GM19463 (cell line): ENCODE data around the gene THSD4.
A peak's percentile ranks its signal among the peaks of the same experiment; 100 is the strongest.

ENCODE experiments used
- ATAC-seq: cut with Tn5 transposase; IDR thresholded peaks from one replicate; pipeline ENCODE4 v1.9.1; 2021; ENCODE audit warnings: mild to moderate bottlenecking, moderate library complexity; ENCODE audit not compliant: unreplicated experiment

Gene THSD4

DNA sequence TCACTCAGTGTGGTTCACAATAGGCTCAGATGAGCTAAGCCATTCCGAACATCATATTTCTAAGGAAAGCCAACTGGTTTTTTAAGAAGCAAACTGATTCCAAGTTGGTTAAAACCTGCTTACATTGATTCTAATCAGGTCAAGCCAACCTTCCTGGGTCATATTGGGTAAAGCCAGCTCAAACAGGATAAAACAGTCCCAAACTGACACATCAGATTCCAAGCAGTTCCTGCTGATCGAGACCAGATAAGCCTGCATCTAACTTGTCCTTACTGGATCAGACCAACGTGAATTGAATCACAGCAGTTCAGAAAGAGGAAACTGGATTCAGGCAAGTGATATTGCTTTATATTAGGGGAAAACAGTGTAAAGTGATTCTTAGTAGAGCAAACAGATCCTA lies 18.6 kb upstream of the THSD4 start:
- ATAC-seq, result no peak

DNA sequence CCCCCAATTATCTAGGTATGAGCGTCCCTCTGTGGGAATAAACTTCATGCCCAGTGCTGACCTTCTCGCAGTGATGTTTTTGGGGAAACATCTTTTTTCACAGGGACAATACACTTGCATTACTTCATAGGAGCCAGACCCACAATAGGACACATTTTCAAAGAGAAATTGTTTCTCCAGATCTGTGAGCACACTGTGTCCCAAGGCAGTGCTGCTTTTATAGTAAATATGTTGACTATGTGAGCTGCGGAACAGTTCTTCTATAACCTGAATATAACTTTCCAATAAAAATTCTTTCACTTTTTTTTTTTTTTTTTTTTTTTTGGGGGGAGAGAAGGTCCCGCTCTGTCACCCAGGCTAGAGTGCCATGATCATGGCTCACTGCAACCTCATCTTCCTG lies 17.4 kb upstream of the THSD4 start:
- no peak for ATAC-seq

DNA sequence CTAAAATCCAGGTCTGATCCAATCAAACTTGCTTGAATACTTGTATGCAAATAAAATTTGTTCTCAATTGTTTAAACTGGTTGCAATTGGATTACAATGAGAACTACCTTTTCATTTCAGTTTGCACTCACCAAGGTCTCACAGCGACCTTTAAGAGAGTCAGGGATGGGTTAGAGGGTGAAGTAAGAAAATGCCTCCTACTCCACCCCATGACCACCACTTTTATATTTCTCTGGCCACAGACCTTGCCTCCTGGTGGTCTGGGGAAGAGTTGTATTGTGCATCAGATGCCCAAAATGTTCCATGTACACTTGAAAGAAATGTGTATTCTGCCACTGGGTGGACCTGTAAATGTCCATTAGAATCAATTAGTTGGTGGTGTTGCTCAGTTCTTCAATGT lies 16.4 kb upstream of the THSD4 start:
- no peak for ATAC-seq

DNA sequence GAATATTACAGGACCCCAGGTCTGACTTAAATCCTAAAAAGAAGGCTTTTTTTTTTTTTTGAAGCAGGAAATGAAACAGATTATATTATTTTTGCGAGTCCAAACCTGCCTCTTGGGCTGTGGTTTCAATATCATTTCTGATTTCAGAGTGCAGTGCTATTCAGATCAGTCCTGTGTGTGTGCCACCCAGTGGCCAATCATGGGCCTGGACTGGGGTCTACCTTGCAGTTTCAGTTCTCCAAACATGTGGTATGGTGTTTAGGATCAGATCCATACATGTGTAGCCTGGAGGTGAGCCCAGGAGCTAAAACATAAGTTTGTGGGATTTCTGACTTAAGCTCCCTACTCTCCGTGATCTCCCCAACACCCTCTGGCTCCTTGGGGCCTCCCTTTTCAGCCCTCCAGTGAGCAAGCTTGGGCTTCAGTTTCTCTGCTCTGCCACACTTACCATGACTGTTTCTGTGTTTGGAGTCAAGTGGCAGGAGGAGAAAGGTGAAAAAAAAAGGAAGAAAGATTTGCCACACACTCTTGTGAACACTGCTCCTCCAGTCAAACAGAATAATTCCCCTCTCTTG lies 12.1 kb upstream of the THSD4 start:
- ATAC-seq, result no peak

DNA sequence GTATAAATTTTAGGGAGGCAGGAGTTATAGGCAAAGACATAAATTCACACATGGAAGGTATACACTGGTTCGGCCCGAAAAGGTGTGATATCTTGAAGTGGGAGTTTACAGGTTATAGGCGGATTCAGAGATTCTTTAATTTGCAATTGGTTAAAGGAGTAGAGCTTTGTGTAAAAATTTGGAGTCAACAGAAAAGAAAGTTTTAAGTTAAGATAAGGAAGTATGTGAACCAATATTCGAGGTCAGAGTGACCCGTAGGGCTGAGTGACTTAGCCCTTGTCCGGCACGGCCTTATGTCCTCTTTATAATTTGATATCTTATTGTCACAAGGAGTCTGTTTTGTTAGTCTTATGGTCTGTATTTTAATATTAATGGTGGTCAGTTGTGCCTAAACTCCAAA lies 10.6 kb upstream of the THSD4 start:
- no peak for ATAC-seq

DNA sequence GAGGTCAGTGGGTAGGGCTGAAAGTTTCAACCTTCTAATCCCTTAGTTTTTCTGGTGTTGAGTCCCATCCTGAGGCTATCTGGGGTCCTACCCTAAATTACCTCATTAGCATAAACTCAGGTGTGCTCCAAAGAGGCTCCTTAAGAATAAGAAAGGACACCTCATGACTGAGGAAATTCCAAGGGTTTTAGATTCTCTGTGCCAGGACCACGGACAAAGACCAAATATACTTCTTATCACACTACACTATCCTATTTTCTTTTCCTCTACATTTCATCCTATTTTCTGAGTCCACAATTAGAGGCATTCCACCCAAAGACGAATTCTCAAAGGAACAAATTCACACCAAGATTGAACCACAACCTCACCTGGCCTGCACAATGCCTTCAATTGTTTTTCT lies 9.8 kb upstream of the THSD4 start:
- no peak for ATAC-seq

DNA sequence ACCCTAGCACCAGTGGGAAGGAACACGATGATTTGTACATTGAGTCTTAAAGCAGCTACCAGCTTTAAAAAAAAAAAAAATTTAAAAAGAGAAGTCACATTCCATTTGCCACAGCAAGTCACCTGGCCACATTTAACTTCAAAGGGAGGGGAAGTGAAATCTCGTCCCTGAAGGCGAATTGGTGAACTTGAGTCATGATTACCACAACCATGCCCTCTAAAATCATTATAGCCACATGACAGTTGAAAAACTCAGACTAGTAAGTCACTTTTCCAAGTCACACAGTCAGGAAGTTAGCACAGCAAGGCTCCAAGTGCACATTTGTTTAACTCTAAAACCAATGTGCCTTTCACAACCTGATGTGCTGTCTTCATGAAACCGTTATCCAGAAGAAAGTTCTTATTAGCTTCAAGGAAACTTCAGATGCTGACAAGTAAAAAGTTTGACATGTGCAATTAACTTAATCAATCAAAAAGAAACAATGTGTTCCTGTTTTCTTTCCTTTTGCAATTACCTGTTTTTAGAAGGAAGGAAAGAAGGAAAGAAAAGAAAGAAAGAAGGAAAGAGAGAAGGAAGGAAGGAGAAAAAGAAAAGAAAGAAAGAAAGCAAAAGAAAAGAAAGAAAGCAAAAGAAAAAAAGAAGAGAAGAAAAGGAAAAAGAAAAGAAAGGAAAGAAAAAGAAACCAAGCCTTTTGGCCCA lies 8.3 kb upstream of the THSD4 start:
- ATAC-seq, result no peak

DNA sequence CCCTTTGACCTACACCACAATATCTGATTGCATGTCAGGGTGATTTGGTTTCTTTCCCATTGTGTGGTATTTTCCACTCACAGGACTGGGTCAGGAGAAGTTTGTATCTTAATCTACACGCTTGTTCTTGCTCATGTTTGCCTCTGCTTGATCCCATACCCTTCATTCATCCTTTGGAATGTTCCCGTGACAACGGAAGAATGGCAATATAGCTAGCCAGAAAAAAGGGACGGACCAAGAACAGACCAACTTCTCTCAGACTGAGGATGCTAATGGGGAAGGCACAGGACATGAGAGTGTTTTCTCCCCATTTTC lies 7.8 kb upstream of the THSD4 start:
- no peak for ATAC-seq

DNA sequence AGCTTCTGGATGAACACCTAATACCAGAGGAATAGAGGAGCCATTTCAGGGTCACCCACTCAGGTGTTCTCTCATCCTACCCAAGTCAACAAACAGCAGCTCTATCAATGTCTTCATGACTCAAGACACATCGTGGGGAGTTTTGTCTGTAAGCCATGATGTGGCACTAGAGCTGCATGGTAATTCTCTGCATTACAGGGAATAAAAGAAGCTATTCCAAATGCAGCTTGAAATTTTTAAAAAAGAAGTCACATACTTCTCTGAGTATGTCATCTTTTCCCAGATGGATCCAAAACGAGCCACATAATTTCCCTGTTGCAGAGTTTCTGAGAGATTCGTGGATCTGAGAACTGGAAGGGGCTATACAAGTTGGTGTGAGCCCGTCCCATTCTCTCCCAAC lies 6.1 kb upstream of the THSD4 start:
- no peak for ATAC-seq

DNA sequence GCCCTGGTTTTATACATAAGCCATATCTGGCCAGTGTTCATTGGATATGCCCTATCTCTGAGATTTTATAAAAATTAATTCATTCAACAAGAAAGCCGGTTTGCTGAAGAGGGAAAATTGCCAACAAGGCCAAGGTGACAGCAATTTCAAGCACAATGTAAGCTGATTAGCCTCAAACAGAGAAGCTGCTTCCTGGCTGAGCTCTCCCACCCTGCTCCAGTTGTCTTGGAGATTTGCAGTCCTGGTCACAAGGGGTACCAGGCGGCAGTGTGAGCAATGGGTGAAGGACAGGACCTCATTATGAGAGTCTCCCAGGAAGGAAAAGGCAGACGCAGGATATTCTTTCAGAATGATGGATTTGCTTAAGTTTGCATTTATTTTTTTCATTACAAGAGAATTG lies 5.4 kb upstream of the THSD4 start:
- no peak for ATAC-seq

DNA sequence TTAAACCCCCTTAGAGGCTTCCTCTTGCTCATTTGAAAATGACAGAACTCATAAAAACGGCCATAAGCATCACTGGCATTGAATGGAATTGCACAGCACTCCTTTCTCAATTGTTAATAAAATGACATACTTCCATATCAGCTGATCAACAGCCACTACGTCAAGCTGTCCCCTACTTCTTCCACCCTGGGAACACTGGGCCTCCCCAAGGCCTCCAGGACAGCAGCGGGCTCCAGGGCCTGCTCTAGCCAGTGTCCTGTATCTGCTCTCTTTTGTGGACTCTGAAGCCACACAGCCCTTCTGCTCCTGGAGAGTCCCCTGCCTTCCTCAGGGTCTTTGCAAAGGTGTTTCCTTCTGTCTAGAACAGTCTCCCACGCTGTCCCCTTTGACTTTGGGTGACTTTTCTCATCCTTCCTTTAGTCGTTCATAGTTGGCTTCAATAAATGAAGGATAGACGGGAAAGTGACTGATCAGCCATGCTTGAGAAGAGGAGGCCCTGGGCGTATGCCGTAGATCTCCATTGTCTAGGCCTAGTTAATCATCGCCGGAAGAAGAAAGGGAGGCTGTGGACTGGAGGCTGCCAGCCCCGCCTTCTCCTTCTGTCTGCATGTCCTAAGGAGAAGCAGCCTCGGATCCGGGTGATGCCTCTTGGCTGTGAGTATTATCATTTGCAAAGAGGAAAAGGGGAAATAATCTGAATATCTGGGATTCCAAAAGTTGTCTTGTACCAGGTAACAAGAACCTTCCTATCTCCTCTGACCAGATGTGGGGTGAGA lies 4.7 kb upstream of the THSD4 start:
- no peak for ATAC-seq

DNA sequence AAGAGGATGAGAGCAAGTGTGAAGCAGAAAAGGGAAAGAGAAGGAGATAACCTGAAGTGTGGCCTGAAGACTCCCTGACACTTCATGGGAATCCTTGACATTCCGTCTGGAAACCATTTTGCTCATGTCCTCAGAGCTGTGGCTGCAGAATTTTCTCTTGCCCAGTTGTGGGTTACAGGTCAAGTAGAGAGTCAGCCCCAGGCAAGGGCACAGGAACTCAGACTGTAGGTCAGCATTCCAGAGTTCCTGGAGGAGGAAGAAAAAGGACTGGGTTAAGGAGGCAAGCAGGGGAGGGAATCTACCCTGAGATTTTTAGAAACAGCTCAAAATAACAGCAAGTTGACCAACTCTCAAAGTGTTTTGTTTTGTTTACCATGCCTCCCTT lies 4.1 kb upstream of the THSD4 start:
- no peak for ATAC-seq

DNA sequence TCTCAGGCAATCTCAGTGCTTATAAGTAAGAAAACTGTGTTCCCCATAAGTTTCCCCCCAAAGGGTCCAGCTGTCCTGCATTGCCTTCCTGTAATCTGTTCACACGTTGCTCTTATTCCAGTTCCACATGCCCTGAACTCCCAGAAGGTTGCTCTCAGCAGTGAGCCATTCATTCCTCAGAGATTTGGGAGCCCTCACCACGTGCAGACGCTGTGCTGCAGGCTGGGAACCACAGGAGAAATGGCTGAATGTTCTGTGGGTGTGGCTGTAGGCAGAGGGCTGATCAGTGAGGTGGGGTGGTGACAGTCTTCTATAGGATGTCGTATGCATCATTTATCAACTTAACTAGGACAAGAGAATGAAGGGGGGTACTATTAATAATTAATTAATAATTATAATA lies 3.3 kb upstream of the THSD4 start:
- no peak for ATAC-seq

DNA sequence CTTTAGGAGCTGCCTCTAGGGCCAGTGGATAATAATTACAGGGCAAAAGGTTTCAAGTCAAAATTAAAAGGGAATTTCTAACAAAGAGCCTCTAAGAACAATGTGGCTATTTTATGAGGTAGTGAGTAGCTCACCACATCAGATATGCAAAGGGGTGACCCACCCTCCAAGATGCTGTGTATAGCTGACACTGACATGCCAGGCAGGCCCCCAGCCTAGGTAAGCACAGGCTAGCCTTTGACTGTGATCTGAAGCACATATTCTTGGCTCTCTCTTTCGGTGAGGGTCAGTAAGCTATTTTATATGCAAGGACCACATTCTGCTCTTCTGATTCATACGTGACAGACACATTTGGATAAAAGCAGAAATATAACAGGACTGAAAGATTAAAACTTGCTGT lies 2.8 kb upstream of the THSD4 start:
- no peak for ATAC-seq

DNA sequence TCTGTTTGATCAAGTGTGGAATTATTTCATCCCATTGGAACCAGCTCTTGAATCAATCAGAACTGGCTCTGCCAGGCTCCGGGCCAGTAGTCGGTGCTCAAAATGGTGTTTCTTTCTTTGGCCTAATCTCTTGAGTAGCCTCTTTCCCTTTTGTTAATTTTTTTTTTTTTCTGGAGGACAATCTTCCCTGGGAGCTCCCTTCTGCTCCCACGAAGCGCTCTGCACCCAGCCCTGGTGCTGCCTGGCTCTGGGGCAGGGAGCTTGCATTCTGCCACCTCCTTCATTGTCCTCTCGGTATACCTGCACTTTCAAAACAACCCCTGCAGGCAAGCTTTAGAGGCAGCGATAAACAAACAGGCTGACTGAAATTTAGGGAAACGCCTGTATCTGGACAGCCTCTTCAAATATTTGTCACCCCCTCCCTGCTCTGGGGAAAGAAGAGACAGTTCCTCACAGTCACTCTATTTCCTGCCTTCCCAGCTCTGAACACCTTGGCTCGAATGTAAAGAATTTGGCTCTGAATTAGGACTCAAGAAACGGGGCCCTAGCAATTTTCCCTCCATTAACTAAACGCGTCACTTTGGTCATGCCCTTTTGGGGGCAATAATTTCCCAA lies 1.1 kb upstream of the THSD4 start:
- ATAC-seq, result no peak

DNA sequence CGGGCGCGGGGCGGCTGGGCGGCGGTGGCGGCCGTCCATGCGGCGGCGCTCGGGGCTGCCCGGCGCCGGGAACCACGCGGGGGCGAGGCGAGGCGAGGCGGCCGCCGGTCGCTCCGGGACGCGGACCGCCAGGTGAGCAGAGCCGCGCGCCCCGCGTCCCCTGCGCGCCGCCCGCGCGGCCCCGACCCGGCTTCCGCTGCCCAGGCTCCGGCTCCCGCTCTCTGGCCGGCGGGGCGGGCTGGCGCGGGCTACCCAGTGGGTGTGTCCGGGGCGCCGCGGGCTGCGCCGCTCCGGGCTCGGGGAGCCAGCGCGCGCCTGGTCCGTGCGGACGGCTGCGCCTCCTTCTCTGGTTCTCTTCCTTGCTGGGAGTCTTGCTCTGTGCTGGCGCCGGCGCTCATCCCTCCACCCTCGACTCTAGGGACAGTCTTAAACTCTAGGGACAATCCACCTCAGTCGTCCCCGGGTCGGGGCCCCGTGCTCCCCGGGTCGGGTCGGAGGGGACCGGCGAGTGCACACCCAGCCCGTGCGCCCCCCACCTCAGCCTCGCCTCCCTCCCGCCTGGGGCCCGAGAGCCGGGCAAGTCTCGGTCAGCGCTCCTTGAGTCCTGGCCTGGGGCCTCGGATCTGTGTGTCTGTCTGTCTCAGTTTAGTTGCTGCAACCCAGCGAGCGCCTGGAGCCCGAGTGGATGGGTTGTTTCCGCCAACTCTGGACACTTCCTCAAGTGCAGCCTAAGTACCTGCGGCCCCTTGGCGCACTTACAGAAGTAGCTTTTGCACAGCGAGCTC lies 488 bp downstream of the THSD4 start:
- peak; percentile 35 for ATAC-seq

DNA sequence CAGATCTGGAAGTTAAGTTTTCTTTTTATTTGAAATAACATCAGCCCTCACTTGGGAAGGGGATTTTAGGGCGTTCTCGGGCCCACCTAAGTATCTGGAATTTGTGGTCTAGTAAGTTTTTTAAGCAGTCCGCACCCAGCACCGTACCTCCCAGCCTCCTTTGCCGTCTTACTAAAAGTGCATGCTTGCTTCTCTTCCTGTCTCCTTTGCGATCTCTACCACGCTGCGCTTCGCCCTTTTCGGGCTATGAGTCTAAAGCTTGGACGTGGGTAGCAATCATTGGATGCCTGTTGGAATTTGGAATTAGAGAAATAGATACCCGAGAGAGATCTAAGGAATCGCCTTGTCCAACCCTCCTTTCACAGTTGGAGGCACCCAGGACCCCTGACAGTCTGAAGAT lies 1.1 kb downstream of the THSD4 start:
- no peak for ATAC-seq

DNA sequence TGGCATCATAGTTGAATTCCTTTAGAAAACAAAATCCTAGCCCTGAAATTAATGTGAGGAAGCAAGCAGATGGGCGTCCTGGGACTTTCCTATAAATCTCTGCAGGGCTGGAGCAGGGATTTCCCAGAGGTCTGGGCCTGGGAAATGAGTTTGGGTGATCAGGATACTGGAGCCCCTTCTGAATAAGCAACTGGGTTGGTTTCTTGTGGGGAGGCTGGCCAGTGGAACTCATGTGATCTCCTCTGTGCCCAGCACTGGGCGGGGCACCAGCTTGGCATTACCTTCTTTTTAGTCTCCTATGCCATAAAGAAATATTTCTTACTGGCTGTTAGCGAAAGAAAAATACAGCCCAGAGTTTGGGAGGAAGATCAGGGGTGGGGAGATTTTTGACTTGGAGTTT lies 1.7 kb downstream of the THSD4 start:
- no peak for ATAC-seq

DNA sequence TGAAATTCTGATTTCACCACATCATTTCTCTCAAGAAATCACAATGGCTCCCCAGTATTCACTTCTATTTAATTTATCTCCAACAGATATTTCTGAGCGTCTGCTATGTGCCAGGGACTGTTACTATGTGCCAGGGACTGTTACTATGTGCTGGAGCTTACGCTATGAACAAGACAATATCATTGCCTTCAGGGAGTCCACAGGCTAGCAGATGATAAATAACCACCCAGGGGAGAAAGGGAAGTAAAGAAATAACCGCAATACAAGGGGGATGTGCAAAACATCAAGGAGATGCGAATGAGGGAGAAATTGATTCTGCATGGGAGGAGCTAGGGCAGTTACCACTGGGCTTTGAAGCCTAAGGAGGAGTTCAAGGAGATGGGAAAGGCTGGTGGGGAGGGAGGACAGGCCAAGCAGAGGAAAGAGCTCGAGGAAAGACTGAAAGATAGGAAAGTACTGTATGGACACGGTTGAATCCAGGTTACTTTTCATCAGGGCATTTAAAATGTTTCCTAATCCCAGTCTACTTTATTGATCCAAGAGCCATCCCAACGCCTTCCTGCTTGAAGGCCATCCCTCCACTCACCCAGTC lies 2.5 kb downstream of the THSD4 start:
- ATAC-seq, result no peak

DNA sequence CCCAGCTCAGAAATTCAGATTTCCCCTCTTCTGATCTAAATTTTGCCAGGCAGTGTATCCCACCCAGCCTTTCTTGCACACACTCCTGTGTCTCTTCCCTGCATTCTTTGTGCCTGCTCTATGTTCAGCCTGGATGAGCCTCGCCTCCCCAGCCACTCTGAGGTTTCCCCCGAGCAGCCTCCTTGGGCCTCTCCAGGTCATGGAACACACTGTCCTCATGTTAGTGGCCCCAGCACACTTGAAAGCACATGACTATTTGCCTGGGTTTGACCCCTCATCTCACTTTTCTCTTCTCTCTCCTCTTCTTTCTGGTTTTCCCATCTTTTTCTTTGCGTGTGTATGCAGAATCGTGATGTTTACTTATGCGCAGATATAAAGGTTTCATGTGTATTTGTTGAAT lies 3.1 kb downstream of the THSD4 start:
- no peak for ATAC-seq
